C4-2B (cell line): ENCODE measurements around the gene TMEM182.

Experiments used
- H3K27ac ChIP-seq: fragments of 450-650 bp; 2 replicates; pipeline ENCODE4 v1.5.1; 2017
- CTCF ChIP-seq: fragments of 450-650 bp; conservative IDR thresholded peaks from 2 replicates; pipeline ENCODE4 v1.5.1; 2017; ENCODE audit warnings: mild to moderate bottlenecking
- ZFX ChIP-seq: fragments of 450-650 bp; IDR thresholded peaks from 2 replicates; pipeline ENCODE4 v1.6.1; 2017

Gene TMEM182

DNA sequence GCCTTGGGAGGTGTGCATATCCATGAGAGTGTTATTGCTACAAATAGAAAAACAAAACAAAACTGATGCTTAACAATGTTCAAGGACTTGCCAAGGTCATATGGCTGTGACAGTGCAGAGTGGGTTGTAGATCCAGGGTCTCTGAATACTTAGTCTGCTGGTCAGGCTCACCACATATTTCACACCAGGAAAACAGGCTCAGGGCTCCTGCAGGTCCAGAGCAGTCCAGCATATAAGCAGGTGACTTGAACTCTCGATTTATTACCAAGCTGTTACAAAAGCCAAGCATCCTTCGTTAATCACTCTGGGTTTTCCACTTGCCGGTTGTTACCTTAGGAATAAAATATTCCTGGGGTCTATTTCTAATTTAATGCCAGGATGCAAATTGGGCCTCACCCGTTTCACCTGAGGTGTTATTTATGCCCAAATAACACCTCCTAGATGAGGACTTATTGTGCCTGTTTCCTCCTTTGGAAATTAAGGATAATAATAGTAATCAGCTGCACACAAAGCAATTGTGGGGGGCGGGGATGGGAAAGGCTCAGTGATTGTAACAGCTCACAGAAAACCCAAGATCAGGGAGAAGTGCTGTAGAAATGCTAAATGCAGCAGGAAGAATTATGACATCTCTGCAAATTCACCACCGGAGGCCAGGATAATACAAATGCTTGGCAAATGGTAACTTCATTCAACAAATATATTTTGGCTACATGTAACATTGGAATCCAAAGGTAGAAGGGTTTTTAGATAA, 72.9 kb downstream of the TMEM182 start:
- H3K27ac ChIP-seq, result no peak overlapping the region
- no peak for TF ChIP-seq ZFX
- TF ChIP-seq CTCF, result no peak

DNA sequence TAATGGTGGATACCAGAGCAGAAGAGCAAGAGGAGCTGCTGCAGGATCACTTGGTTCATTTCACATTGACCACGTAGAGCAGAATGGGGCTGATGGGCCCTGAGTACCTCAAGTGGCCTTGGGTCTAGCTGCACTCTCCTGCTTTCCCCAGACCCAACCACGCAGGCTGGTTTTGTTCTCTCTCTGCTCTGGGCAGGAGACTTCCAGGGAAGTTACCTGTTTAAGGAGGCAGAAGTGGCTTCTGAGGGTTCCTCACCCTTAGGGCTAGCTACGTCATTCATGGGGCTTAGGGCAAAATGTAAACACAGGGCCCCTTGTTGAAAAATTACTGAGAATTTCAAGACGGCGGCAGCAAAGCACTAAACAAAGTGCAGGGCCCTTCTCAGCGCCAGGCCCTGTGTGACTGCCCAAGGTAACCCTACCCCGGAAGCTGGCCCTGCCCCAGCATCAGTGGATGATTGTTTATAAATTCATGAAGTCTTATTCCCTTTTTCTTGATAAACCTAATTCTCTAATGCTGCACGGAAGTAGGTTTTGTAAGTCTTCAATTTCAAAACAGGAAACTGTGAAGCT, 75.9 kb downstream of the TMEM182 start:
- TF ChIP-seq ZFX, result no peak
- TF ChIP-seq CTCF, result no peak
- H3K27ac ChIP-seq, result no peak overlapping the region

- TF ChIP-seq CTCF, result peak; percentile 79
- TF ChIP-seq ZFX, result no peak
- no peak overlapping the region for H3K27ac ChIP-seq
Observed at GRCh38 chr2:102839668-102840388, 78.0 kb downstream of the TMEM182 start.

DNA sequence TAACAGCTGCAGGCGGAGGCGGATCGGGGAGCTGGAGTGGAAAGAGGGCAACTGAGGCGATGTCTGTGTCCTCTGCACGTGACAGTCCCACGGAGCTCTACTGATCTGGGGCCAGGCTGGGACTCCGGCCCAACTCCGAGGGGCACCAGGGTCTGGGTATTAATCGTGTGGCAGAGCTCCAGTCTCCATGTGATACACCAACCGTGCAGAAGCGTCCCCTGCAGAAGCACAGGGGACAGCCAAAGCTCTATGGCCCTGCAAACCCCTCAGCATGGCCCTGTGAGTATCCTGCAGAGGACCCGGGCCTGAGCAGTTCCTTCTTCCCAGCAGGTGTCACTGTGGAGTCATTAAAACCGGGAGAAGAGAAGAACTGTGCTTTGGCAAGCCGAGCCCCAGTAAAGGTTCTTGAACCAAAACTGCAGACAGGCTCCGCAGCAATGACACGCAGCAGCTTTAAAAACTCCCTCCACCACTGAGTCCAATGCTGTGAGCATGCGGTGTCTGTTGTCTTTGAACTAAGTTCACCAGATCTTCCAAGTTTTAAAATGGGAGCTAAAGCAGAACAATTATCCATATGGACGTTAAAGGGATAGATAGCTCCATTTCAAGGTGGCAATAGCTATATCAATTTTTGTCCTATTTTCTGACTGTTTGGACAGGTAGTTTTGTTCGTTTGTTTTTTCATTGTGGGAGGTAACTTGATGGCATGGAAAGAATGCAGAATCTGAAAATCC, 79.4 kb downstream of the TMEM182 start:
- H3K27ac ChIP-seq, result no peak overlapping the region
- peak; percentile 75 for TF ChIP-seq CTCF
- no peak for TF ChIP-seq ZFX

GRCh38 chr2:102843764-102844443, 82.1 kb downstream of the TMEM182 start:
- H3K27ac ChIP-seq, result no peak overlapping the region
- no peak for TF ChIP-seq CTCF
- TF ChIP-seq ZFX, result no peak

- H3K27ac ChIP-seq, result no peak overlapping the region
- TF ChIP-seq ZFX (no peak), CTCF (no peak)
Observed at GRCh38 chr2:102844911-102845310, 83.1 kb downstream of the TMEM182 start.
